WERI-Rb-1 (cell line): ENCODE measurements around the gene KLK1.
"Not testable (repeated sequence)": the region's sequence is repeated elsewhere in the genome, so short reads cannot be mapped to it uniquely, and the experiment has no call there.

Experiments used
- DNase-seq: peaks from one replicate; pipeline ENCODE4 v3.0.0-alpha.2; 2020
- H3K27ac ChIP-seq: fragments of 250-450 bp; sonication (Bioruptor Pico); 2 replicates; pipeline ENCODE4 v1.5.1; 2020; ENCODE audit warnings: mild to moderate bottlenecking, moderate library complexity
- H3K27me3 ChIP-seq: fragments of 250-450 bp; sonication (Bioruptor Pico); 2 replicates; pipeline ENCODE4 v1.5.1; 2021; ENCODE audit warnings: mild to moderate bottlenecking, low read depth, moderate library complexity; ENCODE audit not compliant: insufficient read depth, severe bottlenecking
- H3K36me3 ChIP-seq: fragments of 250-450 bp; sonication (Bioruptor Pico); 2 replicates; pipeline ENCODE4 v1.5.1; 2020; ENCODE audit warnings: mild to moderate bottlenecking, moderate library complexity
- H3K4me3 ChIP-seq: 2 replicates; pipeline ENCODE4 v1.5.1; 2011; ENCODE audit warnings: low read depth, mild to moderate bottlenecking, control low read depth, low read length
- H3K9me3 ChIP-seq: fragments of 250-450 bp; sonication (Bioruptor Pico); 2 replicates; pipeline ENCODE4 v1.5.1; 2021; ENCODE audit warnings: mild to moderate bottlenecking, moderate library complexity; ENCODE audit not compliant: severe bottlenecking
- CTCF ChIP-seq: IDR thresholded peaks from 2 replicates; pipeline ENCODE4 v1.5.1; 2011; ENCODE audit warnings: low read depth, mild to moderate bottlenecking, control low read depth, inconsistent platforms, low read length

The KLK1 gene

GRCh38 chr19:50776131-50776530, 47.5 kb downstream of the KLK1 start:
- Histone ChIP-seq H3K36me3 (no peaks in the 10 kb centered on the region), H3K9me3 (peaks cover 7% of the 10 kb centered on the region), H3K27me3 (peaks cover 47% of the 10 kb centered on the region), H3K27ac (no peak overlapping the region), H3K4me3 (no peak overlapping the region)
- TF ChIP-seq CTCF: no peak
- DNase-seq: no peak

- H3K27me3 ChIP-seq: peaks cover 21% of the 10 kb centered on the region
- not testable (repeated sequence) for H3K9me3 ChIP-seq, DNase-seq, H3K4me3 ChIP-seq, H3K27ac ChIP-seq, H3K36me3 ChIP-seq
These were observed 50.1 kb downstream of the KLK1 start for GRCh38 chr19:50773454-50773853.

GRCh38 chr19:50772912-50773311, 50.7 kb downstream of the KLK1 start:
- H3K4me3 ChIP-seq: not testable (repeated sequence)
- H3K27me3 ChIP-seq: peaks cover 15% of the 10 kb centered on the region

GRCh38 chr19:50772476-50772875, 51.1 kb downstream of the KLK1 start:
- no peak for DNase-seq
- Histone ChIP-seq H3K36me3 (no peaks in the 10 kb centered on the region), H3K4me3 (no peak overlapping the region), H3K9me3 (peaks cover 7% of the 10 kb centered on the region), H3K27ac (no peak overlapping the region), H3K27me3 (peaks cover 11% of the 10 kb centered on the region)
- no peak for TF ChIP-seq CTCF

More at GRCh38 chr19:50772912-50773311, 50.7 kb downstream of the KLK1 start:
- not testable (repeated sequence) for H3K27ac ChIP-seq, H3K9me3 ChIP-seq, DNase-seq, H3K36me3 ChIP-seq

GRCh38 chr19:50770888-50771287, 52.7 kb downstream of the KLK1 start:
- TF ChIP-seq CTCF: no peak
- Histone ChIP-seq H3K4me3 (no peak overlapping the region), H3K27ac (no peak overlapping the region), H3K9me3 (no peaks in the 10 kb centered on the region), H3K36me3 (no peaks in the 10 kb centered on the region), H3K27me3 (no peaks in the 10 kb centered on the region)
- DNase-seq: no peak

GRCh38 chr19:50770164-50770563, 53.4 kb downstream of the KLK1 start, which contains the start of gene GPR32:
Gene GPR32, plus strand, starts transcription at chr19:50770464. Its CDS starts 137 bp downstream, at chr19:50770601.
- H3K9me3 ChIP-seq, H3K36me3 ChIP-seq, H3K27ac ChIP-seq, H3K4me3 ChIP-seq, H3K27me3 ChIP-seq, DNase-seq: not testable (repeated sequence)
